ENCODE results near the gene PTPN12.

Gene PTPN12

GRCh38 chr7:77687100-77687746, 150.1 kb downstream of the PTPN12 start:
- H3K4me3 ChIP-seq (replicated peaks in 1 of 2; ENCODE audit: low read depth in 2 of 2, low read length in 2 of 2), result no peak overlapping the region

GRCh38 chr7:77687747-77688144, 150.7 kb downstream of the PTPN12 start:
- H3K4me3 ChIP-seq (replicated peaks in 1 of 2; ENCODE audit: low read depth in 2 of 2, low read length in 2 of 2), result no peak overlapping the region
- DNase-seq (ENCODE audit: low read depth in 2 of 2), result no peak
- TF ChIP-seq CTCF (IDR thresholded peaks at IDR 0.05; ENCODE audit: low read depth, low read length), result no peak

More at GRCh38 chr7:77687100-77687746, 150.1 kb downstream of the PTPN12 start:
- peak; percentile 37 to 45 for DNase-seq (ENCODE audit: low read depth in 2 of 2)
- TF ChIP-seq CTCF (IDR thresholded peaks at IDR 0.05; ENCODE audit: low read depth, low read length), result no peak

Data from cardiac fibroblast (primary cell).